Vagina (tissue), 2 donors: ENCODE data around the gene AFAP1. TPM values are rescaled to one million over a fixed set of nuclear protein-coding genes. Genes with fewer than 3 reads are reported as not detected.
A peak's percentile ranks its signal among the peaks of the same experiment; 100 is the strongest.

Source experiments
- DNase-seq, 2 donors: peaks; one replicate each; pipeline ENCODE4 v3.0.0-alpha.2; 2017; ENCODE audit errors: extremely low spot score in 2 of 2
- H3K27ac ChIP-seq: fragments of 200-600 bp; sonication (generic); one replicate; pipeline ENCODE4 v1.5.1; 2019
- H3K27me3 ChIP-seq: fragments of 200-600 bp; sonication (generic); one replicate; pipeline ENCODE4 v1.5.1; 2019
- H3K36me3 ChIP-seq, 2 donors: fragments of 200-600 bp; sonication (generic); one replicate each; pipeline ENCODE4 v1.5.1; 2017 to 2019
- H3K4me1 ChIP-seq: fragments of 200-600 bp; sonication (generic); one replicate; pipeline ENCODE4 v1.5.1; 2019
- H3K4me3 ChIP-seq, 2 donors: fragments of 200-600 bp; sonication (generic); 1 replicate in 1 of 2; 2 replicates in 1 of 2; pipeline ENCODE4 v1.5.1; 2016 to 2019
- H3K9me3 ChIP-seq: fragments of 200-600 bp; sonication (generic); one replicate; pipeline ENCODE4 v1.5.1; 2019
- POLR2A ChIP-seq, 2 donors: fragments of 450-650 bp; IDR thresholded peaks; one replicate each; pipeline ENCODE4 v1.6.1; 2017; ENCODE audit warnings: antibody characterized with exemption in 2 of 2, mild to moderate bottlenecking in 2 of 2, moderate library complexity in 2 of 2
- POLR2AphosphoS5 ChIP-seq, 2 donors: sonication (generic); formaldehyde crosslinking; IDR thresholded peaks; one replicate each; pipeline ENCODE4 v1.9.0; 2017; ENCODE audit warnings: antibody characterized with exemption in 2 of 2, mild to moderate bottlenecking in 2 of 2, low read depth in 1 of 2; ENCODE audit not compliant: insufficient read depth in 1 of 2
- intact Hi-C: fragments of 100-400 bp; cut with DNase I; formaldehyde crosslinking; loops from one replicate; pipeline ENCODE4 v1.15.1; 2023
- total RNA-seq: library from RNA; depleted of rRNA; stranded (reverse); fragments of >200 nt; gene quantifications from one replicate; pipeline ENCODE4 v1.2.3, GENCODE V29; 2016
- TF ChIP-seq, protein P1 (sequence below), 3 experiments: fragments of 450-650 bp in 2 of 3; fragments of 200-600 bp in 1 of 3; sonication (generic) in 1 of 3; IDR thresholded peaks; one replicate each; pipeline ENCODE4 v1.5.1; 2017 to 2019; ENCODE audit warnings: antibody characterized with exemption in 3 of 3, mild to moderate bottlenecking in 2 of 3, moderate library complexity in 2 of 3

Gene AFAP1
- total RNA-seq, 1 donor from 2014 or later: 20.4 TPM

DNA sequence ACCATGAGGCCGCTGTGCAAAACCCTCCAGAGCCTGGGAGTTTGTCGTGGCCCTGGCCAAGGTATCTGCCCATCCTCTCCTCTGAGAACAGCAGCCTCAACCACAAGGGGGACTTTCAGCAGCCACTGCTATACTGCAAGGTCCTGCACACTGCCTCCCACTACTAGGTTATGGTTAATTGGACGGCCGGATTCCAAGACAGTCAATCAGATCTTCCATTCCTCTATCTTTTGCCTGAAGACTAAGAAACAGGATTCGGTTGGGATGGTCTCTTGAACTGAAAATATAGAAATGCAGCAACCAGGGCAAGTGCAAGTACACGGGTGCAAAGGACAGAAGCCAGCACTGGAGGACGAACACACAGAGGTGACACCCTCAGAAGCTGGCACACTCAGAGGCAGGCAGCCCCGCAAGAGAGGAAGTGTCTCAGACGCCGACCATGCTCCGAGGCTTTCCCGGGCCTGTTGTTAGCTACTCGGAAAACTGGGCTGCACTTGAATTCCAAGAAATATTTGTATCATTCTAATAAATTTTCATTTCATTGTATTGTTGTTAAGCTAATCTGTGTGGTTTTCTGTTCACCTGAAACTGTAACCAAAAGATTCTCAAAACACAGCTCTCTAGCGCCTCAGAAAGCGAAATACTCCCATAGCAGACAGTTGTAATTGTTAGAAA, 63.3 kb downstream of the AFAP1 start:
- no peak for DNase-seq
- H3K36me3 ChIP-seq: no peaks in the 10 kb centered on the region
- peaks cover 45% of the 10 kb centered on the region for H3K4me1 ChIP-seq
- TF ChIP-seq, protein P1, sequence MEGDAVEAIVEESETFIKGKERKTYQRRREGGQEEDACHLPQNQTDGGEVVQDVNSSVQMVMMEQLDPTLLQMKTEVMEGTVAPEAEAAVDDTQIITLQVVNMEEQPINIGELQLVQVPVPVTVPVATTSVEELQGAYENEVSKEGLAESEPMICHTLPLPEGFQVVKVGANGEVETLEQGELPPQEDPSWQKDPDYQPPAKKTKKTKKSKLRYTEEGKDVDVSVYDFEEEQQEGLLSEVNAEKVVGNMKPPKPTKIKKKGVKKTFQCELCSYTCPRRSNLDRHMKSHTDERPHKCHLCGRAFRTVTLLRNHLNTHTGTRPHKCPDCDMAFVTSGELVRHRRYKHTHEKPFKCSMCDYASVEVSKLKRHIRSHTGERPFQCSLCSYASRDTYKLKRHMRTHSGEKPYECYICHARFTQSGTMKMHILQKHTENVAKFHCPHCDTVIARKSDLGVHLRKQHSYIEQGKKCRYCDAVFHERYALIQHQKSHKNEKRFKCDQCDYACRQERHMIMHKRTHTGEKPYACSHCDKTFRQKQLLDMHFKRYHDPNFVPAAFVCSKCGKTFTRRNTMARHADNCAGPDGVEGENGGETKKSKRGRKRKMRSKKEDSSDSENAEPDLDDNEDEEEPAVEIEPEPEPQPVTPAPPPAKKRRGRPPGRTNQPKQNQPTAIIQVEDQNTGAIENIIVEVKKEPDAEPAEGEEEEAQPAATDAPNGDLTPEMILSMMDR (IDR thresholded peaks at IDR 0.05): no peak
- TF ChIP-seq POLR2A (IDR thresholded peaks at IDR 0.05) (no peak), POLR2AphosphoS5 (IDR thresholded peaks at IDR 0.05; ENCODE audit: insufficient read depth in 1 of 2, low read depth in 1 of 2) (no peak)
- intact Hi-C loops: no loop called here
- H3K4me3 ChIP-seq: no peak overlapping the region
- no peak overlapping the region for H3K27ac ChIP-seq
- no peaks in the 10 kb centered on the region for H3K27me3 ChIP-seq
- no peaks in the 10 kb centered on the region for H3K9me3 ChIP-seq

DNA sequence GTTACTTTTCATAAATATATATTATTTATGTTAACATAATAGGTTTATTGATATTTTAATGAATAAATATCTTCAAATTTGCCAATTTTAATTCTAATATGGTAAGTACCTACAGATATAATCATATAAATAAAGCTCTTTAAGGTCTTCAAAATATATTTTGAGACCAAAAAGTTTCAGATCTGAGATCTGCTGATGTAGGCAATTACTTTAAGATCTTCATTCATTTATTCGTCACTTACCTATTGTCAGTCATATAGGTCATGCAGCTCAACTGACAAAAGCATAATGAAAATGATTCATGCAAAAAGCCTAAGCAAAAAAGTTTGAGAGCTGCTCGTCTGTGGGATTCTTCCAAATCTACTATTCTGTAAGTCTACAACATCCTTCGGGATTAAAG, 64.8 kb downstream of the AFAP1 start:
- Histone ChIP-seq H3K4me3 (no peak overlapping the region), H3K27ac (no peak overlapping the region), H3K36me3 (no peaks in the 10 kb centered on the region), H3K27me3 (no peaks in the 10 kb centered on the region), H3K9me3 (no peaks in the 10 kb centered on the region), H3K4me1 (peaks cover 52% of the 10 kb centered on the region)
- intact Hi-C loops: no loop called here
- no peak for TF ChIP-seq POLR2AphosphoS5 (IDR thresholded peaks at IDR 0.05; ENCODE audit: insufficient read depth in 1 of 2, low read depth in 1 of 2)
- no peak for TF ChIP-seq POLR2A (IDR thresholded peaks at IDR 0.05)
- TF ChIP-seq, protein P1 (IDR thresholded peaks at IDR 0.05): no peak
- no peak for DNase-seq

DNA sequence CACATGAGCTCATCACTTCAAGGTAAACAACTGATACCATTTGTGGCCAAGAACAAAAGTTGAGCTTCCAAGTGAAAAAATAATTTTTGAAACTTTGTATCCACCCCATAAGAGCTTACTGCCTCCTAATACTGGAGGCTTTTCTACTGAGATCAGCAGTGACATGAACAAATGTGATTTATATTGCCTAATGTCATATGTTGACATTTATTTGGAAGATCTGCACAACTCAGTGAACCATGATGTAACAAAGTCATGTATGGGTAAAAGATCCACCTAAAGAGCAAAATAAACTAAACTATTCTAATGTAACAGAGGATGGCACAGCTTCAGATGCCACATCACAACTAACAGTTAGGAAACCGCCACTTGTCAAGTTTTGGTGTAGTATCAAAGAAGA, 65.8 kb downstream of the AFAP1 start:
- no peak overlapping the region for H3K4me3 ChIP-seq
- intact Hi-C loops: no loop called here
- no peaks in the 10 kb centered on the region for H3K9me3 ChIP-seq
- H3K36me3 ChIP-seq: no peaks in the 10 kb centered on the region
- H3K27ac ChIP-seq: no peak overlapping the region
- TF ChIP-seq POLR2A (IDR thresholded peaks at IDR 0.05) (no peak), POLR2AphosphoS5 (IDR thresholded peaks at IDR 0.05; ENCODE audit: insufficient read depth in 1 of 2, low read depth in 1 of 2) (no peak)
- TF ChIP-seq, protein P1 (IDR thresholded peaks at IDR 0.05): no peak
- H3K27me3 ChIP-seq: no peaks in the 10 kb centered on the region
- H3K4me1 ChIP-seq: peaks cover 46% of the 10 kb centered on the region
- DNase-seq: no peak

DNA sequence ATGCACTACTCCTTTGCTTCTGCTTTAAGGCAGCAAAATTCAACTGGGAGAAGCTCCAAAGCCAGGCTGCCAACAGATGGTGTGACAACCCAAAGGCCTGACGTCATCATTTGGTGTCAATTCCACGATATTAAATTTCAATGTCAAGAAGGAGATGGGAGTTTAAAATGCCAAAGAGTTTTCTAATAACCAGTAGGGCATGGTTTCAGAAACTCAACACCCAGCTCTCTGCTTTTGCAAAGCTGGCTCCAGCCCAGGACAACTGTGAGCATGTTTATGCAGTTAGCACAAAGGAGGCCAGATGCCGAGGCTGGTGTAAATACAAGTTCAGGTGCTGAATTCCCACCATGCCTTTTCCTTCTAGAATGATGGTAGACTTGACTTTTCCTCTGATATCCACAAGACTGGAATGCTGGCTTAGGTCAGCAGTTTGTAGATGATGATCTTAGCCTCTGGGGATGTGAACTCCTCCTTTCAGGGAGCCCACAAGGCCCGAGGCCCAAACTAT, 67.3 kb downstream of the AFAP1 start:
- peak overlapping the region; percentile 59 for H3K27ac ChIP-seq
- DNase-seq: no peak
- H3K36me3 ChIP-seq: no peaks in the 10 kb centered on the region
- no peak overlapping the region for H3K4me3 ChIP-seq
- intact Hi-C loops: no loop called here
- no peaks in the 10 kb centered on the region for H3K9me3 ChIP-seq
- peaks cover 38% of the 10 kb centered on the region for H3K4me1 ChIP-seq
- TF ChIP-seq POLR2A (IDR thresholded peaks at IDR 0.05) (no peak), POLR2AphosphoS5 (IDR thresholded peaks at IDR 0.05; ENCODE audit: insufficient read depth in 1 of 2, low read depth in 1 of 2) (peak in 1 of 2 donors; percentile 37)
- no peaks in the 10 kb centered on the region for H3K27me3 ChIP-seq

DNA sequence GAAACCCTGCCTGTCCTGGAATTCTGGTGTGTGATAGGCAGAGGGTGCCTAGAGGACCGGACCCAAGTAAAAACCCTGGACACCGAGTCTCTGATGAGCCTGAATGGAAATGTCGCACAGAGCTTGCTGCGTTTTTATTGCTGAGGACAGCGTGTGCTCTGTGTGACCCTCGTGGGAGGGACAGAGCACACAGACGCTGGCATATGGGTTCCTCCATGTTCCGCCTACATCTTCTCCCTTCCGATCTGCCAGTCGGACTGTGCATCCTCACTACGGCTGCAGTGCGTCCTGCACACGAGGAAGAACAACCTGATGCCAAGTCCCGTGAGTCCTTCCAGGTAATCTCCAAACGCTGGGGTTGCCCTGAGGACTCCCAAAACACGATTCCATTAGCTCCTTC, 68.3 kb downstream of the AFAP1 start:
- Histone ChIP-seq H3K4me3 (no peak overlapping the region), H3K27me3 (no peaks in the 10 kb centered on the region), H3K36me3 (no peaks in the 10 kb centered on the region), H3K27ac (peak overlapping the region; percentile 59), H3K9me3 (no peaks in the 10 kb centered on the region), H3K4me1 (peaks cover 29% of the 10 kb centered on the region)
- DNase-seq: no peak
- intact Hi-C loops: no loop called here
- TF ChIP-seq POLR2AphosphoS5 (IDR thresholded peaks at IDR 0.05; ENCODE audit: insufficient read depth in 1 of 2, low read depth in 1 of 2) (no peak), POLR2A (IDR thresholded peaks at IDR 0.05) (no peak)
- TF ChIP-seq, protein P1 (IDR thresholded peaks at IDR 0.05): no peak
